HEK293 (cell line): ENCODE data around the gene EMILIN1.

ENCODE experiments used
- CTCF ChIA-PET: fragments of 350-600 bp; formaldehyde crosslinking; extraction: SDS; loops from one replicate; lab custom pipeline; 2021; ENCODE audit warnings: antibody characterized with exemption; lab: Yijun Ruan, JAX
- POLR2A ChIA-PET: fragments of 300-600 bp; formaldehyde crosslinking; extraction: SDS; loops from one replicate; lab custom pipeline; 2020; ENCODE audit warnings: antibody characterized with exemption, inconsistent platforms; lab: Yijun Ruan, JAX
- H3K27ac ChIP-seq: fragments of 200-500 bp; sonication (Bioruptor generic); 2 replicates; pipeline ENCODE4 v1.5.1; 2014; ENCODE audit warnings: low read depth, low read length, control low read depth, inconsistent platforms; ENCODE audit errors: extremely low read depth
- H3K36me3 ChIP-seq, 2 experiments: fragments of 200-500 bp in 1 of 2; sonication (Bioruptor generic) in 1 of 2; 1 replicate in 1 of 2; 2 replicates in 1 of 2; pipeline ENCODE4 v1.5.1; 2014 to 2017; ENCODE audit warnings: inconsistent platforms in 2 of 2, low read length in 2 of 2; ENCODE audit not compliant: control insufficient read depth in 2 of 2, insufficient read depth in 1 of 2
- H3K4me1 ChIP-seq: fragments of 200-500 bp; sonication (Bioruptor generic); 2 replicates; pipeline ENCODE4 v1.5.1; 2014; ENCODE audit warnings: mild to moderate bottlenecking, low read length, inconsistent platforms; ENCODE audit not compliant: control insufficient read depth, insufficient read depth
- H3K4me3 ChIP-seq: 2 replicates; pipeline ENCODE4 v1.5.1; 2011; ENCODE audit warnings: low read depth, mild to moderate bottlenecking, control low read depth, low read length, moderate library complexity
- H3K9me3 ChIP-seq: fragments of 200-500 bp; sonication (Bioruptor generic); 2 replicates; pipeline ENCODE4 v1.5.1; 2014; ENCODE audit warnings: low read depth, low read length, inconsistent platforms; ENCODE audit not compliant: control insufficient read depth, insufficient read depth
- GLI4 ChIP-seq: fragments of 450-650 bp; formaldehyde crosslinking; IDR thresholded peaks from 2 replicates; pipeline ENCODE4 v1.5.1; 2016; ENCODE audit warnings: missing biosample characterization, missing genetic modification characterization
- IKZF3 ChIP-seq: fragments of 450-650 bp; IDR thresholded peaks from 2 replicates; pipeline ENCODE4 v1.5.0; 2018; ENCODE audit warnings: missing biosample characterization, mild to moderate bottlenecking, missing genetic modification characterization, moderate library complexity
- MZF1 ChIP-seq: fragments of 450-650 bp; formaldehyde crosslinking; IDR thresholded peaks from 2 replicates; pipeline ENCODE4 v1.5.1; 2017; ENCODE audit warnings: missing biosample characterization, missing genetic modification characterization, borderline replicate concordance
- RBAK ChIP-seq: fragments of 450-650 bp; formaldehyde crosslinking; IDR thresholded peaks from 2 replicates; pipeline ENCODE4 v1.5.1; 2016; ENCODE audit warnings: missing biosample characterization, missing genetic modification characterization
- ZBTB8A ChIP-seq: fragments of 450-650 bp; formaldehyde crosslinking; IDR thresholded peaks from 2 replicates; pipeline ENCODE4 v1.5.1; 2016; ENCODE audit warnings: missing biosample characterization, missing genetic modification characterization
- ZEB2 ChIP-seq: fragments of 450-650 bp; formaldehyde crosslinking; IDR thresholded peaks from 2 replicates; pipeline ENCODE4 v1.5.1; 2016; ENCODE audit warnings: missing biosample characterization, missing genetic modification characterization
- ZFP3 ChIP-seq: fragments of 450-650 bp; formaldehyde crosslinking; IDR thresholded peaks from 2 replicates; pipeline ENCODE4 v1.5.1; 2016; ENCODE audit warnings: low read depth, missing biosample characterization, missing genetic modification characterization
- ZNF121 ChIP-seq: fragments of 450-650 bp; formaldehyde crosslinking; IDR thresholded peaks from 2 replicates; pipeline ENCODE4 v1.5.1; 2016; ENCODE audit warnings: missing biosample characterization, missing genetic modification characterization
- ZNF138 ChIP-seq: fragments of 450-650 bp; formaldehyde crosslinking; IDR thresholded peaks from 2 replicates; pipeline ENCODE4 v1.5.1; 2016; ENCODE audit warnings: missing biosample characterization, missing genetic modification characterization, borderline replicate concordance
- ZNF146 ChIP-seq: fragments of 450-650 bp; formaldehyde crosslinking; IDR thresholded peaks from 2 replicates; pipeline ENCODE4 v1.5.1; 2016; ENCODE audit warnings: missing biosample characterization, missing genetic modification characterization
- ZNF16 ChIP-seq: fragments of 450-650 bp; formaldehyde crosslinking; IDR thresholded peaks from 2 replicates; pipeline ENCODE4 v1.5.1; 2016; ENCODE audit warnings: low read depth, missing biosample characterization, missing genetic modification characterization
- ZNF184 ChIP-seq: fragments of 450-650 bp; IDR thresholded peaks from 2 replicates; pipeline ENCODE4 v1.5.1; 2018; ENCODE audit warnings: missing biosample characterization, mild to moderate bottlenecking, missing genetic modification characterization
- ZNF214 ChIP-seq: fragments of 450-650 bp; formaldehyde crosslinking; IDR thresholded peaks from 2 replicates; pipeline ENCODE4 v1.5.1; 2017; ENCODE audit warnings: missing biosample characterization, mild to moderate bottlenecking, missing genetic modification characterization, borderline replicate concordance
- ZNF274 ChIP-seq, 2 experiments: fragments of 200-500 bp in 1 of 2; fragments of 450-650 bp in 1 of 2; sonication (Bioruptor generic) in 1 of 2; formaldehyde crosslinking in 1 of 2; IDR thresholded peaks; 2 replicates each; pipeline versions ENCODE4 v1.5.1 to v1.6.1; 2014 to 2016; ENCODE audit warnings: borderline replicate concordance in 1 of 2, inconsistent platforms in 1 of 2, low read length in 1 of 2, missing biosample characterization in 1 of 2, missing genetic modification characterization in 1 of 2
- ZNF37A ChIP-seq: fragments of 450-650 bp; IDR thresholded peaks from 2 replicates; pipeline ENCODE4 v1.5.1; 2018; ENCODE audit warnings: missing biosample characterization, missing genetic modification characterization
- ZNF514 ChIP-seq: fragments of 450-650 bp; formaldehyde crosslinking; IDR thresholded peaks from 2 replicates; pipeline ENCODE4 v1.5.1; 2016; ENCODE audit warnings: missing biosample characterization, missing genetic modification characterization
- ZNF791 ChIP-seq: fragments of 450-650 bp; formaldehyde crosslinking; IDR thresholded peaks from 2 replicates; pipeline ENCODE4 v1.5.1; 2016; ENCODE audit warnings: missing biosample characterization, missing genetic modification characterization
- TF ChIP-seq, protein P1 (sequence below): fragments of 450-650 bp; formaldehyde crosslinking; IDR thresholded peaks from 2 replicates; pipeline ENCODE4 v1.5.1; 2016; ENCODE audit warnings: missing biosample characterization, missing genetic modification characterization
- TF ChIP-seq, protein P2 (sequence below): fragments of 450-650 bp; formaldehyde crosslinking; IDR thresholded peaks from 2 replicates; pipeline ENCODE4 v1.5.1; 2016; ENCODE audit warnings: missing biosample characterization, missing genetic modification characterization

The EMILIN1 gene

DNA sequence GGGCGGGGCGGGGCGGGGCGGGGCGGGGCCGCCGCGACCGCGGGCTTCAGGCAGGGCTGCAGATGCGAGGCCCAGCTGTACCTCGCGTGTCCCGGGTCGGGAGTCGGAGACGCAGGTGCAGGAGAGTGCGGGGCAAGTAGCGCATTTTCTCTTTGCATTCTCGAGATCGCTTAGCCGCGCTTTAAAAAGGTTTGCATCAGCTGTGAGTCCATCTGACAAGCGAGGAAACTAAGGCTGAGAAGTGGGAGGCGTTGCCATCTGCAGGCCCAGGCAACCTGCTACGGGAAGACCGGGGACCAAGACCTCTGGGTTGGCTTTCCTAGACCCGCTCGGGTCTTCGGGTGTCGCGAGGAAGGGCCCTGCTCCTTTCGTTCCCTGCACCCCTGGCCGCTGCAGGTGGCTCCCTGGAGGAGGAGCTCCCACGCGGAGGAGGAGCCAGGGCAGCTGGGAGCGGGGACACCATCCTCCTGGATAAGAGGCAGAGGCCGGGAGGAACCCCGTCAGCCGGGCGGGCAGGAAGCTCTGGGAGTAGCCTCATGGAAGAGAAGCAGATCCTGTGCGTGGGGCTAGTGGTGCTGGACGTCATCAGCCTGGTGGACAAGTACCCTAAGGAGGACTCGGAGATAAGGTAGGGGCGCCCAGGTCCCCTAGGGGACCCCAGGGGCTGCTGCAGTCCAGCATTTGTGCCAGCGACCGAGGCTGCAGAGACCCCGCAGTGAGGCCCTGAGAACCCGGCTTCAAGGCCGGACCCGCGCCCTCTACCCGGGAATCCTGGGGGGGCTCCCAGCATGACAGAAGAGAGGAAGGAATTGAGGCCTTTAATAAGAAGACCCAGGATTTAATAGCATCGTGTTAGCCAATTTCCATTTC, 8.5 kb downstream of the EMILIN1 start, which contains the start of gene KHK (continued):
- TF ChIP-seq ZEB2 (tag by site-specific recombination) (no peak), ZNF138 (tag by site-specific recombination) (no peak), ZBTB8A (tag by site-specific recombination) (no peak)

DNA sequence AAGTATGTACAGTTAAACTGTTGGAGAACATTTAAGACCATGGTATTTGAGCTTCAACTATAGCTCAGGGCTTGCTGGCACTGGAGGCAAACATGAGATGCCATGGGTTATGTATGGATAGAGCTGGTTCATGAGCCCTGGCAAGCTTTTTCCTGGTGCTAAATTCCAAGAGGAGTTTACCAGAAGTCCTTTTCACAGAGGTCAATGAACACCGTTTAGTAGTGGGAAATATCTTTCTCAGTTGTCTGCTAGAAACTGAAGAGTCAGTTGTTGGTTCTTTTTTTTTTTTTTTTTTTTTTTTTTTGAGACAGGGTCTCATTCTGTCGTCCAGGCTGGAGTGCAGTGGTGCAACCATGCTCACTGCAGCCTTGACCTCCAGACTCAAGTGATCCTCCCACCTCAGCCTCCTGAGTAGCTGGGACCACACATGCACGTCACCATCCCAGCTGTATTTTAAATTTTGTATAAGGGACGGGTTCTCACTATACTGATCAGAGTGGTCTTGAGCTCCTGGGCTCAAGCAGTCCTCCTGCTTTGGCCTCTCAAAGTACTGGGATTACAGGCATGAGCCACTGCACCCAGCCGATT, 9.5 kb downstream of the EMILIN1 start:
- ChIA-PET CTCF (interaction anchor here (0.9 to 3.3 kb wide), 8 partner anchors 10 to 177 kb away, joined by 3 to 44 read pairs (median 3); partner anchors contain the start of gene OST4), POLR2A (interaction anchor here (0.7 to 2.8 kb wide), 6 partner anchors 10 to 282 kb away, joined by 4 to 11 read pairs (median 6); partner anchors contain the start of gene AGBL5)
- Histone ChIP-seq H3K4me3 (no peak overlapping the region), H3K36me3 (peaks cover 0 to 19% of the 10 kb centered on the region in 2 experiments; a peak in 1 of 3 replicates), H3K27ac (no peak overlapping the region), H3K9me3 (no peaks in the 10 kb centered on the region), H3K4me1 (peaks cover 5% of the 10 kb centered on the region; the same call in 1 of the 2 replicates)
- TF ChIP-seq, protein P1, sequence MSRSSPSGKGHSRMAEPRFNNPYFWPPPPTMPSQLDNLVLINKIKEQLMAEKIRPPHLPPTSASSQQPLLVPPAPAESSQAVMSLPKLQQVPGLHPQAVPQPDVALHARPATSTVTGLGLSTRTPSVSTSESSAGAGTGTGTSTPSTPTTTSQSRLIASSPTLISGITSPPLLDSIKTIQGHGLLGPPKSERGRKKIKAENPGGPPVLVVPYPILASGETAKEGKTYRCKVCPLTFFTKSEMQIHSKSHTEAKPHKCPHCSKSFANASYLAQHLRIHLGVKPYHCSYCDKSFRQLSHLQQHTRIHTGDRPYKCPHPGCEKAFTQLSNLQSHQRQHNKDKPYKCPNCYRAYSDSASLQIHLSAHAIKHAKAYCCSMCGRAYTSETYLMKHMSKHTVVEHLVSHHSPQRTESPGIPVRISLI, result peak; percentile 73
- TF ChIP-seq, protein P2, sequence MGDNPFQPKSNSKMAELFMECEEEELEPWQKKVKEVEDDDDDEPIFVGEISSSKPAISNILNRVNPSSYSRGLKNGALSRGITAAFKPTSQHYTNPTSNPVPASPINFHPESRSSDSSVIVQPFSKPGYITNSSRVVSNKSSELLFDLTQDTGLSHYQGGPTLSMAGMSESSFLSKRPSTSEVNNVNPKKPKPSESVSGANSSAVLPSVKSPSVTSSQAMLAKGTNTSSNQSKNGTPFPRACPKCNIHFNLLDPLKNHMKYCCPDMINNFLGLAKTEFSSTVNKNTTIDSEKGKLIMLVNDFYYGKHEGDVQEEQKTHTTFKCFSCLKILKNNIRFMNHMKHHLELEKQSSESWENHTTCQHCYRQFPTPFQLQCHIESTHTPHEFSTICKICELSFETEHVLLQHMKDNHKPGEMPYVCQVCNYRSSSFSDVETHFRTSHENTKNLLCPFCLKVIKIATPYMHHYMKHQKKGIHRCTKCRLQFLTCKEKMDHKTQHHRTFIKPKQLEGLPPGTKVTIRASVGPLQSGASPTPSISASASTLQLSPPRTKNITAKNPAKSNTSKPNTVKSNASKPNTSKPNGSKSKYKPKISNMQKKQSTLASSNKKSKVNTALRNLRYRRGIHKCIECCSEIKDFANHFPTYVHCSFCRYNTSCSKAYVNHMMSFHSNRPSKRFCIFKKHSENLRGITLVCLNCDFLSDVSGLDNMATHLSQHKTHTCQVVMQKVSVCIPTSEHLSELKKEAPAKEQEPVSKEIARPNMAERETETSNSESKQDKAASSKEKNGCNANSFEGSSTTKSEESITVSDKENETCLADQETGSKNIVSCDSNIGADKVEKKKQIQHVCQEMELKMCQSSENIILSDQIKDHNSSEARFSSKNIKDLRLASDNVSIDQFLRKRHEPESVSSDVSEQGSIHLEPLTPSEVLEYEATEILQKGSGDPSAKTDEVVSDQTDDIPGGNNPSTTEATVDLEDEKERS (tag by site-specific recombination), result no peak
- no peak for TF ChIP-seq ZNF37A

DNA sequence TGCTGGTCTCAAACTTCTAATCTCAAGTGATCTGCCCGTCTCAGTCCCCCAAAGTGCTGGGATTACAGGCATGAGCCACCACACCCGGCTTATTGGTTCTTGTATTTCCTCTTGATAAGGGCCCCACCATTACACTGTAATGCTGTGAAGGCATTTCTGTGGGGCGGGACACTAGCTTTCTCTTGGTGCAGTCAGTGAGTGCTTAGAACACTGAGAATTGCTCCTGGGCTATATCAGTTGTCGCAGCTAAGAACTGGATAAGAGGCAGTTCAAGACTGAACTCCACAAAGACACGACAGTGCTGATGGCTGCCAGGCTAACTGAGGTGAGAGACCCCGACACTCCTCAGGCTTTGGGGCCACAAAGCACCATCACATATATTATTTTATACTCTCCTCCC, 10.2 kb downstream of the EMILIN1 start:
- CTCF ChIA-PET, result interaction anchor here (0.6 to 1.5 kb wide), 4 partner anchors 72 to 175 kb away, joined by 3 to 4 read pairs (median 3); no protein-coding TSS in a partner anchor

More for the DNA sequence above, 10.2 kb downstream of the EMILIN1 start:
- Histone ChIP-seq H3K4me1 (peaks cover 5% of the 10 kb centered on the region; the same call in 1 of the 2 replicates), H3K36me3 (peaks cover 0 to 25% of the 10 kb centered on the region in 2 experiments; a peak in 1 of 3 replicates), H3K9me3 (no peaks in the 10 kb centered on the region), H3K27ac (no peak overlapping the region), H3K4me3 (no peak overlapping the region)
- POLR2A ChIA-PET, result interaction anchor here (2.8 kb wide), 1 partner anchor 39 kb away, joined by 11 read pairs; the partner anchor contains the start of gene AGBL5
- TF ChIP-seq ZNF16 (tag by site-specific recombination), result no peak
- no peak for TF ChIP-seq ZFP3
- TF ChIP-seq ZNF184 (tag by site-specific recombination), result no peak
- no peak for TF ChIP-seq ZNF214
- TF ChIP-seq RBAK (tag by site-specific recombination), result no peak
- no peak for TF ChIP-seq ZNF121 (tag by site-specific recombination)
- no peak for TF ChIP-seq IKZF3 (tag by site-specific recombination)
- TF ChIP-seq ZNF791 (tag by site-specific recombination), result no peak
- TF ChIP-seq GLI4 (tag by site-specific recombination), result no peak
- no peak for TF ChIP-seq ZNF514 (tag by site-specific recombination)
- no peak for TF ChIP-seq ZNF146 (tag by site-specific recombination)
- no peak for TF ChIP-seq ZNF274 (IDR thresholded peaks at IDR 0.05; ENCODE audit: low read length)
- no peak for TF ChIP-seq ZNF274 (tag by site-specific recombination; IDR thresholded peaks at IDR 0.05; ENCODE audit: borderline replicate concordance)
- no peak for TF ChIP-seq MZF1 (tag by site-specific recombination)
